Suprapubic skin (tissue), 4 donors: Measurements from ENCODE around the gene ZNF737. TPM values are rescaled to one million over a fixed set of nuclear protein-coding genes. Genes with fewer than 3 reads are reported as not detected.
"Not testable (repeated sequence)": the region's sequence is repeated elsewhere in the genome, so short reads cannot be mapped to it uniquely, and the experiment has no call there.

ENCODE experiments used
- DNase-seq, 2 donors: peaks; one replicate each; pipeline ENCODE4 v3.0.0-alpha.2; 2019; ENCODE audit warnings: low spot score in 2 of 2
- H3K27ac ChIP-seq: fragments of 200-600 bp; sonication (generic); one replicate; pipeline ENCODE4 v1.5.1; 2019
- H3K27me3 ChIP-seq: fragments of 200-600 bp; sonication (generic); one replicate; pipeline ENCODE4 v1.5.1; 2019
- H3K36me3 ChIP-seq: fragments of 200-600 bp; sonication (generic); one replicate; pipeline ENCODE4 v1.5.1; 2019
- H3K4me1 ChIP-seq: fragments of 200-600 bp; sonication (generic); one replicate; pipeline ENCODE4 v1.5.1; 2019
- H3K4me3 ChIP-seq: fragments of 200-600 bp; sonication (generic); one replicate; pipeline ENCODE4 v1.5.1; 2019; ENCODE audit warnings: mild to moderate bottlenecking
- H3K9me3 ChIP-seq: fragments of 200-600 bp; sonication (generic); one replicate; pipeline ENCODE4 v1.5.1; 2019
- CTCF ChIP-seq, 2 donors: fragments of 200-600 bp in 1 of 2; fragments of 450-650 bp in 1 of 2; sonication (generic) in 1 of 2; IDR thresholded peaks; one replicate each; pipeline ENCODE4 v1.5.1; 2016 to 2019; ENCODE audit warnings: antibody characterized with exemption in 2 of 2, mild to moderate bottlenecking in 1 of 2, moderate library complexity in 1 of 2
- EP300 ChIP-seq: sonication (generic); formaldehyde crosslinking; IDR thresholded peaks from one replicate; pipeline ENCODE4 v1.6.1; 2017; ENCODE audit warnings: antibody characterized with exemption
- POLR2A ChIP-seq, 2 donors: fragments of 450-650 bp; IDR thresholded peaks; one replicate each; pipeline ENCODE4 v1.6.1; 2017; ENCODE audit warnings: antibody characterized with exemption in 2 of 2, mild to moderate bottlenecking in 2 of 2, moderate library complexity in 2 of 2
- POLR2AphosphoS5 ChIP-seq, 3 donors: sonication (generic); formaldehyde crosslinking; IDR thresholded peaks; one replicate each; pipeline ENCODE4 v1.6.1; 2017; ENCODE audit warnings: antibody characterized with exemption in 3 of 3
- WGBS: methylation state at CpG from one replicate; pipeline ENCODE4 v1.1.5; 2018; 5-methylcytosine and 5-hydroxymethylcytosine counted together
- total RNA-seq, 4 donors: library from RNA; depleted of rRNA; stranded (reverse); fragments of >200 nt; gene quantifications; one replicate each; pipeline ENCODE4 v1.1.0, GENCODE V29; 2016

ZNF737 gene
- 10 to 100 TPM; 10.8 to 18.2 (median 12.3) TPM for total RNA-seq

- DNase-seq: peak; percentile 95 to 99
- Histone ChIP-seq H3K27ac (peak within 1 kb of the TSS; percentile 90), H3K4me1 (peaks cover 12% of the 10 kb centered on the region), H3K27me3 (no peaks in the 10 kb centered on the region), H3K4me3 (peak within 1 kb of the TSS; percentile 77), H3K36me3 (peaks cover 11% of the 10 kb centered on the region), H3K9me3 (peaks cover 12% of the 10 kb centered on the region)
- TF ChIP-seq POLR2A (IDR thresholded peaks at IDR 0.05) (peak in 1 of 2 donors; percentile 39), EP300 (no peak), CTCF (IDR thresholded peaks at IDR 0.05) (peak; percentile 15 to 26), POLR2AphosphoS5 (IDR thresholded peaks at IDR 0.05) (peak in 2 of 3 donors; percentile 2 to 67)
- WGBS: under 1% methylated on average over 20 of the region's 28 CpGs
Observed at GRCh38 chr19:20565321-20566018, at the start of gene ZNF737. TSS of gene ZNF737 (minus strand) at chr19:20565781. CDS start at chr19:20565640, 141 bp downstream.

GRCh38 chr19:20614971-20615370, 49.4 kb upstream of the ZNF737 start:
- H3K4me1 ChIP-seq, H3K4me3 ChIP-seq, H3K36me3 ChIP-seq, H3K27me3 ChIP-seq, H3K27ac ChIP-seq, DNase-seq: not testable (repeated sequence)
- peaks cover 42% of the 10 kb centered on the region for H3K9me3 ChIP-seq
- 97% methylated on average over 3 of the region's 4 CpGs for WGBS

GRCh38 chr19:20612711-20613316, 47.2 kb upstream of the ZNF737 start:
- H3K4me3 ChIP-seq: no peak overlapping the region
- H3K36me3 ChIP-seq: no peaks in the 10 kb centered on the region
- WGBS: 29% methylated on average over 5 of the region's 5 CpGs
- H3K9me3 ChIP-seq: peaks cover 55% of the 10 kb centered on the region
- no peak for DNase-seq
- H3K27me3 ChIP-seq: no peaks in the 10 kb centered on the region
- H3K27ac ChIP-seq: no peak overlapping the region
- no peaks in the 10 kb centered on the region for H3K4me1 ChIP-seq
- TF ChIP-seq CTCF (IDR thresholded peaks at IDR 0.05): no peak
- no peak for TF ChIP-seq POLR2A (IDR thresholded peaks at IDR 0.05)
- TF ChIP-seq EP300: no peak
- no peak for TF ChIP-seq POLR2AphosphoS5 (IDR thresholded peaks at IDR 0.05)

- Histone ChIP-seq H3K4me3 (no peak overlapping the region), H3K4me1 (no peaks in the 10 kb centered on the region), H3K9me3 (peaks cover 54% of the 10 kb centered on the region), H3K27me3 (no peaks in the 10 kb centered on the region), H3K27ac (no peak overlapping the region), H3K36me3 (no peaks in the 10 kb centered on the region)
- DNase-seq: no peak
- TF ChIP-seq EP300 (no peak), CTCF (IDR thresholded peaks at IDR 0.05) (no peak), POLR2AphosphoS5 (IDR thresholded peaks at IDR 0.05) (no peak), POLR2A (IDR thresholded peaks at IDR 0.05) (no peak)
- WGBS: 76% methylated on average over 6 of the region's 6 CpGs
Observed at GRCh38 chr19:20611866-20612265, 46.3 kb upstream of the ZNF737 start.

DNA sequence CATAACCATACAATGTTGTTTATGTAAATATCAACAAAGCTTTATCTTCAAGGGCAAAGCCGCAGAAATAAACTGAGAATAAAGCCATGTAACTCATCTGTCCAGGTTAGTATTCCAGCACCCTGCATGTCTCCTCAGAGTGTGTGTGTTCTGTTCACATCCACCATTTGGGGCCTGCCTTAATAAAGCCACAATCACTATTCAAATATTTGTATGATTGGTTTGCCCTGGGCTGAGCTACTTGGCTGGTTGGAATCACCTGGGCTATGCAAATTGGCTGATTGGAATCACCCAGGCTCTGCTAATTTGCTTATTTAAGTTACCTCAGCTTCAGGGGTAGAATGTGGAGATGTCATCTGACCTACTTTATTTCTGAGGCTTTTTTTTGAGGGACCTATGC, 42.4 kb upstream of the ZNF737 start:
- Histone ChIP-seq H3K4me3 (no peak overlapping the region), H3K27ac (no peak overlapping the region), H3K36me3 (no peaks in the 10 kb centered on the region), H3K27me3 (no peaks in the 10 kb centered on the region), H3K9me3 (peaks cover 52% of the 10 kb centered on the region), H3K4me1 (no peaks in the 10 kb centered on the region)
- TF ChIP-seq CTCF (IDR thresholded peaks at IDR 0.05) (no peak), POLR2AphosphoS5 (IDR thresholded peaks at IDR 0.05) (no peak), EP300 (no peak), POLR2A (IDR thresholded peaks at IDR 0.05) (no peak)
- no peak for DNase-seq
- WGBS: 91% methylated on average over 1 of the region's 1 CpG
